Limb (tissue), 2 donors: ENCODE data around the gene PDE11A.

Experiments used
- DNase-seq, 2 donors: peaks; one replicate each; pipeline ENCODE4 v3.0.0-alpha.2; 2016; ENCODE audit errors: extremely low spot score in 2 of 2

Gene PDE11A

GRCh38 chr2:177602611-177603164 is 469.9 kb downstream of the PDE11A start:
- DNase-seq, result no peak

GRCh38 chr2:177600917-177601316 is 471.7 kb downstream of the PDE11A start:
- no peak for DNase-seq

DNA sequence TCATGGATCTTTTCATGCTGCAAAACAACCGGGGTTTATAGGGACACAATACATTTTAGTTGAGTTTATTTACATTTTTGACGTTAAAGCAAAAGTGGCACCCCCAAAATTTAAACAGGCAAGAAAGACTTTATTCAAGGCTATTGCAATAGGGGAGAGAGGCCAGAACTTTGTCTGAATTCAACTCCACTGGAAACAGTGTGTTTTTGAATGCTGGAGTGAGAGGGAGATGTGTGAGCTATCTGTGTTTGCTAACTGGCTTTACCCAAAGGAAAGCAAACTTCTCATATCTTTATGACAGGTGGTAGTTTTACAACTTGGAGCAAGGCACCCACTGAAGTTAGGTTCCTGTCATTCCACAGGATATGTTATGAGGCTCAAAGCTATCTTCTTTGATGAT is 472.6 kb downstream of the PDE11A start:
- DNase-seq, result no peak

DNA sequence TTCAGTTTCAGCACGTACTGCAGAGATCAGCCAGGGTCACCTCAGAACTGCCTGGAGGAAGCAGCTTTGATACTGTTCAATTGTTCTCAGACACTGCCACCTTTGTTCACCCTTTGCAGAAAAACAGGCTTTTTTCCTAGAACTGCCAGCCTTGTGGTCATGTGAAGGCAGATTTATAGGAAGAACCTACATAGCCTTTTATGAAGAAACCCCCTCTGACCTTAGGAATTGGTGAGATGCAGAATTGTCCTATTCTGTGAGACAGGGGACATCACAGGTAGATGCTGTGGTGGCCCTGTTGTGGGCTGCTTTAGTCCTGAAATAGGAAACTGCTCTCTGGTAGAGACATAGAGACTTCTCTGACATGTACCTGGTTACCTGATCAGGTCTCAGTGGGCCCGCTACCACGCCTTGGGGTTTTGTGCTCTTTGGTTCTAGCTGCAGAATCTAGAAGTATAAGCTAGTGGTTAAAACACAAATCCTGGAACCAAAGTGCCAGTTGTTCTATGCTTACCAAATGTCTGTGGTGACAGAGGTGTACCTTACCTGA is 473.4 kb downstream of the PDE11A start:
- no peak for DNase-seq

DNA sequence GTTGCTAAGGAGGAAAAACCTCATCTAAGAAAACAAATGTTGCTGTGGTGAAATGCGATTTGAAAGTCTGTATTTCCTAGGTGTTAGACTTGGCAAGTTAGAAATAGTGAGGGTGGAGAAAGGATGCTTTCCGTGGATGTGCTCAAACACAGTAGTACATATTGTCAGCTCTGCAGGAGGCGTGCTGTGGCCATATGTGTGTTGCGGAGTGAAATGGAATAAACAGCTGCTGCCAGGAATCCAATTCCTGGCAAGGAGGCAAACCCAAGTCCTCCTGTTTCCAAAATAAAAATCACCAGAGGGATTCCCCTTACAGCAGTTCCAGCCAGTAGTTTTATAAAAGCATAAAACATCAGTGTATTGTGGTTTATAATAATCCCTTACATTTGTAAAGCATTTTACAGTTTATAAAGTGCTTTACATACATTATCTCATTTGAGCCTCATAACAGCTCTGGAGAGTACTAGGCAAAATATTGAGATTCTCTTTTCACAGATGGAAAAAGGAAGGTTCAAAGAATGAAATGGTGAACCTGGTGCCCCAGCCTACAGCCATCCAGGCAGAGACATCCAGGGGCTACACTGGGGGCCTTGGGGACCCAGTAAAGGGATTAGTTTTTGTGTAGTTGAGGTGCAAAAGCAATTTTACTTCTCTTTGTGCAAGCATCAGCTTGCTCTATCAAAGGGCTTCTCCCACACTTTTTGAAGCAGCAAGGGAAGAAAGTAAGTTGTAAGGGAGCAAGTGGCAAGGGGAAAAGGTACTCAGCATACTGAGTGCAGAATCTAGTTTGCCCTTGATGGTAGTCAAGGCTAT is 474.0 kb downstream of the PDE11A start:
- peak; percentile 85 to 97 for DNase-seq

DNA sequence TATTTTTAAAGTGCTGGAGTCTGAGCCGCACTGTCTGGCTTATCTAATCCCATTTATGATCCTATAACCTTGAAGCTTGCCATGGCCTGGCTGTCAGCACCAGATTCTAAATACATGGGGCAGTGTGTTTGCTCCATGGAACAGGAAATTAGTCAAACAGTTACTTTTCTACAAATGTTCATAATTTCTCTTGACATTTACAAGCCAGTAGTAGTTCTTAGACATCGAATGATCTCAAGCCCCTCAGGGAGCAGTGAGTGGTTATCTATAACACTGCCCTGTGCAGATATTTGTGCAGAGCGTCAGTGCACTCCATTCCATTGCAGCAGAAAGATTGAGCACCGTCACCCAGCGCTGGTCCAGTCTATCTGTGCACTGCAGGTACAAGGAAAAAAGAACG is 474.8 kb downstream of the PDE11A start:
- DNase-seq, result peak in 1 of 2 donors; percentile 48

GRCh38 chr2:177596866-177597265 is 475.7 kb downstream of the PDE11A start:
- DNase-seq, result no peak

DNA sequence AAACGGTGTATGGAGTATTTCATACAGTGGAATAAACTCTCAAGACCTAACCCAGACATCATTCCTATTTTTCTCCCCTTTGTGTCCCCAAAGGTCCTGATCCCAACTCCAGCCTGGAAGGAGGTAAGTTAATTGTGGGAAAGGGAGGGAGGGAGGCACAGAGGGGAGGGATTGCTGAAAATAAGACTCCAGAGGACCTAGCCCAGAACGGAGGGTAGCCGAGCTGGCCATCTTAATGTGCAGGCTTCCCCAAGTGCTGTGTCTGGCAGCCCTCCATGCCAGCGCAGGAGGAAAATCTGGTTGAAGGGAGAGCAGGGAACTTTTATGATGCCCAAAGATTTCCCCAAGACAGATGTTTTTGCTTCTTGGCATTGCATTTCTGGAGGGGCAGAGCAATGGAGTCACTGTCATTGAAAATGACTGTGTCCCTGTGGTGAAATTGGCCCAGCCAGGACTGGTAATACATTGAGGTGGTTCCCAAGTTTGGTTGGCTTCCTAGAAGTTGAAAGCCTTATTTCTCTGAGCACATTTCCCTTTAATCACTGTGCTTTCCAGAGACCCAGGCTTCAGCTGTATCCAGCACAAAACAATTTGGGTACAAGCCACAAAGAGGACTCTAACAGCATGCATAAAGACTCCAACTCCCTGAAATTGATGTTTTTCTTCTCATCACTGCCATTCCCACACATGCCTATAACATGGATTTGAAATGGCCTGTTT is 477.3 kb downstream of the PDE11A start:
- no peak for DNase-seq

DNA sequence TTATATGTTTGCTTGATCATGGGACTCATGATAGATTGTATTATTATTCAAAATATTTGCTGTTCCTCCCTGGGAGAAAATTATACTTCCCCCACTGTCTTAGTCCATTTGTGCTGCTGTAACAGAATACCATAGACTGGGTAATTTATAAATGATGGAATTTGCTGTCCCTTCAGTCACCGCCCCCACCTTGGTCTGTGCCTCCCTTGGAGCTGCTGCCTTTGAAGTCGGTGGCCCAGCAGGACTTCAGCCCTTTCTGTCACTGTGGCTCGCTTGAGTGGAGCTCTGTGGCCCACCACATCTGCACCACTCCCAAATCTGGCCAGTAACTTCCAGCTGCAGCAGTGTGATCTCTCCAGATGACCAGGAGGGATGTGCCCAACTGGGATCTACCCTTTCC is 479.2 kb downstream of the PDE11A start:
- DNase-seq, result no peak

- no peak for DNase-seq
Measured at GRCh38 chr2:177592945-177593344, 479.6 kb downstream of the PDE11A start.

DNA sequence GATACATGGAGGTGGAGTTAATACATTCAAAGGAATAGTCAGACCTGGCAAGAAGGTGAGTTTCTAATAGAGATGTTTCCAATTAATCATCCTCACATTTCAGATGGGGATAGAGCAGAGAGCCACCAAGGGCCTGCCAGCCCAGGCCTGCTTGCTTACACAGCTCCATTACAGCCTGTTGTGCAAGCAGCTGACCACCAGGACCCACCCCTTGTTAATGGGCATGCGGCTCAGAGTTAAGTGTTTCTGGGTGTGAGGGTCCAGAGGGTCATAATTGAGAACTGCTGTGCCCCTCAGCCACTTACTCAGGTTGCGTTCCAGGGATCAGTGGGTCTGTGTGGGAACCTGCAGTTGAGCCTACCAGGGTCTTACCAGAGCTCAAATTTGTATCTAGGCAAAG is 480.2 kb downstream of the PDE11A start:
- no peak for DNase-seq

DNA sequence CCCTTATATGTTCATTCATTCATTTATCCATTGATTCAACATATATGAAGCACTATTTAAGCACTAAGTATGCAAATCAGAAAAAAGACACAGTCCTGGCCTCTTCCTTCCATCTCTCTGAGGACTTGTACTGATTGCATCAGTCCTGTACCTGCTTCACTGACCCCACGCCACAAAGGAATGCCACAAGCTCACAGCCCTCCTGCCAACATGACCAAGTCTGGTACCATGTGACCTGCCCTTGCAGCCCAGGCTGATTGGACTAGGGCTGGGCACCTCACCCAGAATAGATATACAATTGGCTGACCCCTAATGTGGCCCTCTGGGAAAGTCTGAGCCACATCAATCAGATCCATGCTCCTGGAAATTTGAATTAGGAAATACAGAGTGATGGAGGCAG is 483.4 kb downstream of the PDE11A start:
- no peak for DNase-seq

GRCh38 chr2:177588671-177589070 is 483.9 kb downstream of the PDE11A start:
- no peak for DNase-seq

- DNase-seq, result no peak
Measured at GRCh38 chr2:177587371-177587770, 485.2 kb downstream of the PDE11A start.

GRCh38 chr2:177586154-177586553 is 486.4 kb downstream of the PDE11A start:
- no peak for DNase-seq

- no peak for DNase-seq
Measured at GRCh38 chr2:177585234-177585863, 487.2 kb downstream of the PDE11A start.

GRCh38 chr2:177584030-177584692 is 488.4 kb downstream of the PDE11A start:
- no peak for DNase-seq

GRCh38 chr2:177582000-177582399 is 490.6 kb downstream of the PDE11A start:
- no peak for DNase-seq

- DNase-seq, result no peak
Measured at GRCh38 chr2:177579486-177580036, 493.0 kb downstream of the PDE11A start.

DNA sequence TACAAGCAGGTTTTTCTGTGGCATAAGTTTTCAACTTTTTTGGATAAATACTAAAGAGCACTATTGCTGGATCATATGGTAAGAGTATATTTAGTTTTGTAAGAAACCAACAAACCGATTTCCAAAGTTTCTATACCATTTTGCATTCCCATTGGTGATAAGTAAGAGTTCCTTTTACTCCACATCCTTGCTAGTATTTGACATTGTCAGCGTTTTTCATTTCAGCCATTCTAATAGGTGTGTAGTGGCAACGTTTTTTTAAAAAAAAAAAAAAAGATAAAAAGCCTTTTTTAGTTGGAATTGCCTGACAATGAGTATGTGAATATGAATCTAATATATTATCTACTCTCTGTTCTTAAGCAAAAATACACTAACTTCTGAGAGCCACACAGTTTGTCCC is 494.1 kb downstream of the PDE11A start:
- no peak for DNase-seq

DNA sequence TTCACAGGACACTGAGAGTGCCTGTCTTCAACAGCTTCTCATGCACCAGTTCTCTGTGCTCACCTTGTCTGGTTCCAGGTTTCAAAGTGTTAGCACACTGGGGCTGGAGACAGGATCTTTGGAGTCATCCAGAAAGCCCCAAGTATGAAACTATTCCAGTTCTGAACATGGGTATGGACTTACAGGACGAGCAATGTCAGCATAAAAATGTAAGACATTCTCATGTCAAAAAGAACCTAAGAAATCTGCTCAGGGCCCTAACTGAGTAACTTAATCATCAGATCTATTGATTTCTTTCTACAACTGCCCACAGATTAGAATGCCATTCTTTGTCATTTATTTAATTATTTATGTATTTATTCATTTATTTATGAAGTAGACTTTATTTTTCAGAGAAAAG is 495.5 kb downstream of the PDE11A start:
- DNase-seq, result no peak
